GM19238 (cell line): Measurements from ENCODE around the gene IFI27.

ENCODE experiments used
- DNase-seq: peaks from one replicate; pipeline ENCODE4 v3.0.0; 2011; ENCODE audit warnings: low spot score; ENCODE audit not compliant: insufficient read length

IFI27 gene

GRCh38 chr14:94124582-94125377, 14.2 kb downstream of the IFI27 start:
- no peak for DNase-seq

- DNase-seq, result no peak
Measured at GRCh38 chr14:94125659-94126418, 15.3 kb downstream of the IFI27 start.

GRCh38 chr14:94126419-94126677, 15.8 kb downstream of the IFI27 start:
- DNase-seq, result no peak

- DNase-seq, result no peak
Measured at GRCh38 chr14:94126800-94127199, 16.3 kb downstream of the IFI27 start.

- DNase-seq, result no peak
Measured at GRCh38 chr14:94127330-94127729, 16.8 kb downstream of the IFI27 start.

- DNase-seq, result no peak
Measured at GRCh38 chr14:94128216-94128839, 17.8 kb downstream of the IFI27 start.

- DNase-seq, result peak; percentile 91
Measured at GRCh38 chr14:94129111-94129757, 18.7 kb downstream of the IFI27 start, which contains the start of gene IFI27L2. TSS of gene IFI27L2 (minus strand) at chr14:94129604. CDS start at chr14:94129564, 40 bp downstream.

GRCh38 chr14:94129758-94130414, 19.4 kb downstream of the IFI27 start:
- DNase-seq, result no peak

GRCh38 chr14:94132285-94132887, 21.9 kb downstream of the IFI27 start:
- DNase-seq, result no peak

GRCh38 chr14:94135476-94135875, 24.9 kb downstream of the IFI27 start:
- no peak for DNase-seq

- peak; percentile 47 for DNase-seq
Measured at GRCh38 chr14:94136575-94137331, 26.2 kb downstream of the IFI27 start.

GRCh38 chr14:94138251-94138650, 27.7 kb downstream of the IFI27 start:
- DNase-seq, result no peak

GRCh38 chr14:94139006-94139405, 28.5 kb downstream of the IFI27 start:
- no peak for DNase-seq

GRCh38 chr14:94139421-94139820, 28.9 kb downstream of the IFI27 start:
- no peak for DNase-seq

GRCh38 chr14:94142247-94142646, 31.7 kb downstream of the IFI27 start:
- no peak for DNase-seq

GRCh38 chr14:94142836-94143235, 32.3 kb downstream of the IFI27 start:
- no peak for DNase-seq

GRCh38 chr14:94143239-94143638, 32.7 kb downstream of the IFI27 start:
- no peak for DNase-seq

GRCh38 chr14:94143711-94144110, 33.2 kb downstream of the IFI27 start:
- DNase-seq, result no peak

GRCh38 chr14:94144765-94145164, 34.2 kb downstream of the IFI27 start:
- no peak for DNase-seq

- DNase-seq, result no peak
Measured at GRCh38 chr14:94145902-94146527, 35.5 kb downstream of the IFI27 start.
